ENCODE measurements around the gene LBH.

DNA sequence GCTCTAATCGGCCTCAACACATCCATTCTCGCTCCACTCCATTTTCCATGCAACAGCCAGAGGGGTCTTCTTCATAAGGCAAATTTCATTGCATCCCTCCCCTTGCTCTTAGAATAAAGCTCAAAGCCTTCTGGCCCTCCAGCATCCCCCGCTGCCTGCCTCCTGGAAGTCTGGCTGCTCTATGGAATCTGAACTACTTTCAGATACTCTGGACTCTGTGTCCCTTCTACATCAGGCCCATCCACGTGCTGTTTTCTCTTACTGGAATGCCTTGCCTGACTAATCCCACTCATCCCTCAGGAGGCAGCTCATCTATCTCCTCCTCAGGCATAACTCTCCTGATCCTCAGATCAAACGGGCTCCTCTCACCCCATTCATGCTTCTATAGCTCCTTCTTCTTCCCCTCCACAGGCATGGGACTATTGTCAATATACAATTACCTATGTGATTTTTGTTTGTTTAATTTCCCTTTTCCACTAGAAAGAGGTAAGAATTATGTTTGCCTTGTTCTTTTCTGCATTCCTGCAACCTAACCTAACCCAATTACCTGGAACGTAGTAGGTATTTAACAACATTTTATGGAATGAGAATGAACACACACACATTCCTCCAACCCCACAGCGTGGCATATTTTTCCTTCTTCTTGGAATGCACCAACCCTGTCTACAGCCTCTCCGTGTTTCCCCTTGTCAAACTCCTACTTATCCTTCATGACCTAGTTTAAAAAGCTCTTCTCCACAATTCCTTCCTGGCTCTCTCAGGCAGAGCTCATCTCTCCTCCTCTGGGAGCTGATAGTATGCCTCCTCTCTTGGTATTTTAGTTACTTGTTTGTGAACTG lies 49.5 kb downstream of the LBH start:
- TF ChIP-seq, protein P1, sequence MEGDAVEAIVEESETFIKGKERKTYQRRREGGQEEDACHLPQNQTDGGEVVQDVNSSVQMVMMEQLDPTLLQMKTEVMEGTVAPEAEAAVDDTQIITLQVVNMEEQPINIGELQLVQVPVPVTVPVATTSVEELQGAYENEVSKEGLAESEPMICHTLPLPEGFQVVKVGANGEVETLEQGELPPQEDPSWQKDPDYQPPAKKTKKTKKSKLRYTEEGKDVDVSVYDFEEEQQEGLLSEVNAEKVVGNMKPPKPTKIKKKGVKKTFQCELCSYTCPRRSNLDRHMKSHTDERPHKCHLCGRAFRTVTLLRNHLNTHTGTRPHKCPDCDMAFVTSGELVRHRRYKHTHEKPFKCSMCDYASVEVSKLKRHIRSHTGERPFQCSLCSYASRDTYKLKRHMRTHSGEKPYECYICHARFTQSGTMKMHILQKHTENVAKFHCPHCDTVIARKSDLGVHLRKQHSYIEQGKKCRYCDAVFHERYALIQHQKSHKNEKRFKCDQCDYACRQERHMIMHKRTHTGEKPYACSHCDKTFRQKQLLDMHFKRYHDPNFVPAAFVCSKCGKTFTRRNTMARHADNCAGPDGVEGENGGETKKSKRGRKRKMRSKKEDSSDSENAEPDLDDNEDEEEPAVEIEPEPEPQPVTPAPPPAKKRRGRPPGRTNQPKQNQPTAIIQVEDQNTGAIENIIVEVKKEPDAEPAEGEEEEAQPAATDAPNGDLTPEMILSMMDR (IDR thresholded peaks at IDR 0.05; ENCODE audit: low read depth, low read length), result no peak
- no peak for TF ChIP-seq EZH2phosphoT487 (IDR thresholded peaks at IDR 0.05; ENCODE audit: low read depth)

Measured in OCI-LY3 (cell line).